Tibial artery (tissue), 4 donors: ENCODE data around the gene PFN3.
"Not testable (repeated sequence)": the region's sequence is repeated elsewhere in the genome, so short reads cannot be mapped to it uniquely, and the experiment has no call there.

Source experiments
- DNase-seq, 2 donors: peaks; one replicate each; pipeline ENCODE4 v3.0.0-alpha.2; 2019
- H3K27ac ChIP-seq, 2 donors: fragments of 200-600 bp; sonication (generic) in 1 of 2; 1 replicate in 1 of 2; 2 replicates in 1 of 2; pipeline ENCODE4 v1.5.1; 2018 to 2019; ENCODE audit warnings: mild to moderate bottlenecking in 1 of 2
- H3K27me3 ChIP-seq, 2 donors: fragments of 200-600 bp; sonication (generic) in 1 of 2; one replicate each; pipeline versions ENCODE4 v1.5.1 to v1.6.0; 2016 to 2019
- H3K36me3 ChIP-seq, 3 donors: fragments of 200-600 bp; sonication (generic) in 2 of 3; one replicate each; pipeline ENCODE4 v1.5.1; 2016 to 2019; ENCODE audit warnings: mild to moderate bottlenecking in 2 of 3
- H3K4me1 ChIP-seq, 4 donors: fragments of 200-600 bp; sonication (generic) in 2 of 4; 1 replicate in 3 of 4; 2 replicates in 1 of 4; pipeline ENCODE4 v1.5.1; 2016 to 2019
- H3K4me3 ChIP-seq, 2 donors: fragments of 200-600 bp; sonication (generic) in 1 of 2; 1 replicate in 1 of 2; 2 replicates in 1 of 2; pipeline ENCODE4 v1.5.1; 2018 to 2019; ENCODE audit warnings: mild to moderate bottlenecking in 2 of 2
- H3K9me3 ChIP-seq, 3 donors: fragments of 200-600 bp; sonication (generic) in 1 of 3; one replicate each; pipeline ENCODE4 v1.5.1; 2016 to 2019
- CTCF ChIP-seq, 2 experiments: fragments of 200-600 bp in 1 of 2; fragments of 450-650 bp in 1 of 2; IDR thresholded peaks; one replicate each; pipeline ENCODE4 v1.5.1; 2017 to 2019; ENCODE audit warnings: antibody characterized with exemption in 2 of 2, mild to moderate bottlenecking in 1 of 2, moderate library complexity in 1 of 2
- intact Hi-C: fragments of 100-400 bp; cut with DNase I; formaldehyde crosslinking; loops from one replicate; pipeline ENCODE4 v1.15.0; 2023; ENCODE audit warnings: low total_unique reads

The PFN3 gene

GRCh38 chr5:177380805-177381126, 19.7 kb downstream of the PFN3 start:
- TF ChIP-seq CTCF (IDR thresholded peaks at IDR 0.05), result no peak
- no peak overlapping the region for H3K27ac ChIP-seq
- DNase-seq, result no peak
- no peaks in the 10 kb centered on the region for H3K9me3 ChIP-seq
- peaks cover 0 to 45% of the 10 kb centered on the region in 2 donors for H3K27me3 ChIP-seq
- intact Hi-C loops, result no loop called here
- H3K36me3 ChIP-seq, result no peaks in the 10 kb centered on the region
- no peaks in the 10 kb centered on the region for H3K4me1 ChIP-seq
- H3K4me3 ChIP-seq, result no peak overlapping the region

GRCh38 chr5:177378884-177379883, 21.3 kb downstream of the PFN3 start:
- Histone ChIP-seq H3K36me3 (no peaks in the 10 kb centered on the region), H3K27me3 (peaks cover 0 to 30% of the 10 kb centered on the region in 2 donors), H3K4me3 (no peak overlapping the region), H3K27ac (no peak overlapping the region), H3K4me1 (no peaks in the 10 kb centered on the region), H3K9me3 (no peaks in the 10 kb centered on the region)
- TF ChIP-seq CTCF (IDR thresholded peaks at IDR 0.05), result no peak
- DNase-seq, result no peak
- intact Hi-C loops, result no loop called here

GRCh38 chr5:177377851-177378776, 22.3 kb downstream of the PFN3 start:
- Histone ChIP-seq H3K36me3 (no peaks in the 10 kb centered on the region), H3K27me3 (peaks cover 0 to 28% of the 10 kb centered on the region in 2 donors), H3K4me3 (no peak overlapping the region), H3K9me3 (no peaks in the 10 kb centered on the region), H3K27ac (no peak overlapping the region), H3K4me1 (no peaks in the 10 kb centered on the region)
- intact Hi-C loops, result no loop called here
- no peak for TF ChIP-seq CTCF (IDR thresholded peaks at IDR 0.05)
- no peak for DNase-seq

- Histone ChIP-seq H3K4me1 (peaks cover 0 to 6% (median 3%) of the 10 kb centered on the region in 4 donors), H3K36me3 (peaks cover 0 to 6% (median 0%) of the 10 kb centered on the region in 3 donors), H3K27me3 (peaks cover 0 to 22% of the 10 kb centered on the region in 2 donors), H3K9me3 (no peaks in the 10 kb centered on the region), H3K27ac (no peak overlapping the region), H3K4me3 (no peak overlapping the region)
- DNase-seq, result no peak
- TF ChIP-seq CTCF (IDR thresholded peaks at IDR 0.05), result no peak
- intact Hi-C loops, result no loop called here
These were observed 24.4 kb downstream of the PFN3 start for GRCh38 chr5:177376107-177376506.

- Histone ChIP-seq H3K4me1 (peaks cover 0 to 11% (median 5%) of the 10 kb centered on the region in 4 donors), H3K27me3 (peaks cover 0 to 16% of the 10 kb centered on the region in 2 donors)
- DNase-seq, H3K4me3 ChIP-seq, H3K27ac ChIP-seq, H3K9me3 ChIP-seq, intact Hi-C loops, H3K36me3 ChIP-seq: not testable (repeated sequence)
These were observed 24.9 kb downstream of the PFN3 start for GRCh38 chr5:177375516-177375915.
